Neural cell (in vitro differentiated cells): ENCODE data around the gene GSDME. TPM values are rescaled to one million over a fixed set of nuclear protein-coding genes. Genes with fewer than 3 reads are reported as not detected.

Source experiments
- H2AFZ ChIP-seq: fragments of 200-600, 300-800 bp; sonication (generic), shearing (Covaris generic); 2 replicates; pipeline ENCODE4 v1.6.0; 2014; ENCODE audit warnings: low read depth, mild to moderate bottlenecking, antibody characterized with exemption, low read length, moderate library complexity
- H3F3A ChIP-seq: fragments of 200-600 bp; shearing (Covaris generic); 2 replicates; pipeline ENCODE4 v1.6.1; 2016; ENCODE audit warnings: mild to moderate bottlenecking, moderate library complexity, mixed read lengths, antibody characterized with exemption, low read length; ENCODE audit not compliant: insufficient read depth, poor library complexity, severe bottlenecking
- H3K27ac ChIP-seq: fragments of 200-600, 300-800 bp; sonication (generic), shearing (Covaris generic); 2 replicates; pipeline ENCODE4 v1.5.1; 2014; ENCODE audit warnings: mild to moderate bottlenecking, low read length, moderate library complexity
- H3K27me3 ChIP-seq: fragments of 300-800, 200-600 bp; sonication (generic), shearing (Covaris generic); 2 replicates; pipeline ENCODE4 v1.6.0; 2014; ENCODE audit warnings: mild to moderate bottlenecking, low read depth, low read length, moderate library complexity; ENCODE audit not compliant: insufficient read depth
- H3K36me3 ChIP-seq: fragments of 300-800, 200-600 bp; sonication (generic), shearing (Covaris generic); 2 replicates; pipeline ENCODE4 v1.5.1; 2014; ENCODE audit warnings: mild to moderate bottlenecking, antibody characterized with exemption, low read length, moderate library complexity; ENCODE audit not compliant: insufficient read depth
- H3K4me2 ChIP-seq: fragments of 300-800, 200-600 bp; sonication (generic), shearing (Covaris generic); 2 replicates; pipeline ENCODE4 v1.6.0; 2014; ENCODE audit warnings: mild to moderate bottlenecking, low read length
- H3K4me3 ChIP-seq: fragments of 300-800, 200-600 bp; sonication (generic), shearing (Covaris generic); 2 replicates; pipeline ENCODE4 v1.5.1; 2014; ENCODE audit warnings: mild to moderate bottlenecking, low read length, moderate library complexity
- H3K79me2 ChIP-seq: fragments of 200-600 bp; shearing (Covaris generic); replicated peaks from 2 replicates; pipeline ENCODE4 v1.6.0; 2014; ENCODE audit warnings: mild to moderate bottlenecking, low read length, moderate library complexity; ENCODE audit not compliant: insufficient read depth
- H3K9ac ChIP-seq: fragments of 300-800, 200-600 bp; sonication (generic), shearing (Covaris generic); 2 replicates; pipeline ENCODE4 v1.6.1; 2016; ENCODE audit warnings: mild to moderate bottlenecking, low read length, mixed read lengths
- H3K9me2 ChIP-seq: fragments of 200-600 bp; shearing (Covaris generic); 2 replicates; pipeline ENCODE4 v1.6.1; 2016; ENCODE audit warnings: mild to moderate bottlenecking, low read length, mixed read lengths; ENCODE audit not compliant: insufficient read depth
- H3K9me3 ChIP-seq: fragments of 200-600, 300-800 bp; sonication (generic), shearing (Covaris generic); 2 replicates; pipeline ENCODE4 v1.6.1; 2016; ENCODE audit warnings: mild to moderate bottlenecking, mixed run types, low read length, moderate library complexity, mixed read lengths
- H4K20me1 ChIP-seq: fragments of 200-600 bp; shearing (Covaris generic); 2 replicates; pipeline ENCODE4 v1.6.1; 2016; ENCODE audit warnings: mild to moderate bottlenecking, mixed run types; ENCODE audit not compliant: insufficient read depth
- CTCF ChIP-seq: fragments of 450-650 bp; IDR thresholded peaks from 2 replicates; pipeline ENCODE4 v1.5.1; 2014; ENCODE audit warnings: antibody characterized with exemption, mild to moderate bottlenecking, moderate library complexity; ENCODE audit not compliant: poor library complexity, severe bottlenecking
- EP300 ChIP-seq: fragments of 450-650 bp; conservative IDR thresholded peaks from 2 replicates; pipeline ENCODE4 v1.6.1; 2014; ENCODE audit warnings: antibody characterized with exemption, mild to moderate bottlenecking, moderate library complexity; ENCODE audit not compliant: poor library complexity, severe bottlenecking
- EZH2 ChIP-seq: fragments of 200-600, 300-800 bp; shearing (Covaris generic), sonication (generic); IDR thresholded peaks from 2 replicates; pipeline ENCODE4 v1.6.1; 2014; ENCODE audit warnings: antibody characterized with exemption, low read length, borderline replicate concordance, mild to moderate bottlenecking; ENCODE audit not compliant: insufficient read depth, poor library complexity, severe bottlenecking
- MXI1 ChIP-seq: fragments of 450-650 bp; conservative IDR thresholded peaks from 2 replicates; pipeline ENCODE4 v1.6.1; 2014; ENCODE audit warnings: antibody characterized with exemption, mild to moderate bottlenecking; ENCODE audit not compliant: poor library complexity, severe bottlenecking
- POLR2AphosphoS5 ChIP-seq: IDR thresholded peaks from 2 replicates; pipeline ENCODE4 v1.6.1; 2012
- RAD21 ChIP-seq: fragments of 450-650 bp; conservative IDR thresholded peaks from 2 replicates; pipeline ENCODE4 v1.6.1; 2014; ENCODE audit warnings: antibody characterized with exemption, mild to moderate bottlenecking, moderate library complexity
- REST ChIP-seq: IDR thresholded peaks from 2 replicates; pipeline ENCODE4 v1.6.1; 2012; ENCODE audit warnings: borderline replicate concordance
- SMC3 ChIP-seq: fragments of 450-650 bp; conservative IDR thresholded peaks from 2 replicates; pipeline ENCODE4 v1.6.1; 2014; ENCODE audit warnings: antibody characterized with exemption, mild to moderate bottlenecking, moderate library complexity; ENCODE audit not compliant: poor library complexity
- TAF1 ChIP-seq: IDR thresholded peaks from 2 replicates; pipeline ENCODE4 v1.6.1; 2012; ENCODE audit warnings: low read depth
- polyA plus RNA-seq: library from polyadenylated mRNA; depleted of rRNA; stranded (reverse); fragments of >200 nt; gene quantifications from 2 replicates; pipeline ENCODE4 v1.2.3, GENCODE V29; 2014

GSDME gene
- polyA plus RNA-seq, 1 donor from 2014 or later = 42.9 TPM

GRCh38 chr7:24800073-24800472 lies 42.8 kb upstream of the GSDME start:
- Histone ChIP-seq H3K27ac (no peak overlapping the region), H3K9ac (no peak overlapping the region), H3F3A (no peaks in the 10 kb centered on the region), H3K79me2 (no peaks in the 10 kb centered on the region), H3K9me2 (no peaks in the 10 kb centered on the region), H3K9me3 (no peaks in the 10 kb centered on the region), H3K4me3 (no peak overlapping the region), H2AFZ (no peak overlapping the region), H3K27me3 (no peaks in the 10 kb centered on the region), H4K20me1 (no peaks in the 10 kb centered on the region), H3K36me3 (no peaks in the 10 kb centered on the region), H3K4me2 (no peak overlapping the region)
- TF ChIP-seq TAF1 (no peak), MXI1 (no peak), RAD21 (no peak), CTCF (no peak), EZH2 (no peak), REST (no peak), SMC3 (no peak), POLR2AphosphoS5 (no peak), EP300 (no peak)

GRCh38 chr7:24799506-24799905 lies 42.2 kb upstream of the GSDME start:
- no peak overlapping the region for H3K4me3 ChIP-seq
- no peaks in the 10 kb centered on the region for H3F3A ChIP-seq
- H2AFZ ChIP-seq = no peak overlapping the region
- no peak overlapping the region for H3K27ac ChIP-seq
- H3K27me3 ChIP-seq = no peaks in the 10 kb centered on the region
- no peaks in the 10 kb centered on the region for H3K36me3 ChIP-seq
- no peaks in the 10 kb centered on the region for H3K79me2 ChIP-seq
- no peaks in the 10 kb centered on the region for H3K9me2 ChIP-seq
- H3K4me2 ChIP-seq = no peak overlapping the region
- H3K9ac ChIP-seq = no peak overlapping the region
- no peaks in the 10 kb centered on the region for H4K20me1 ChIP-seq
- no peaks in the 10 kb centered on the region for H3K9me3 ChIP-seq
- no peak for TF ChIP-seq SMC3
- no peak for TF ChIP-seq POLR2AphosphoS5
- no peak for TF ChIP-seq CTCF
- TF ChIP-seq EZH2 = no peak
- no peak for TF ChIP-seq MXI1
- no peak for TF ChIP-seq EP300
- TF ChIP-seq TAF1 = no peak
- no peak for TF ChIP-seq RAD21
